Fibroblast of peridontal ligament (primary cell): ENCODE data around the gene SPAG6.

Experiments
- DNase-seq: peaks from one replicate; pipeline ENCODE4 v3.0.0-alpha.2; 2010; ENCODE audit errors: extremely low read depth

The SPAG6 gene

DNA sequence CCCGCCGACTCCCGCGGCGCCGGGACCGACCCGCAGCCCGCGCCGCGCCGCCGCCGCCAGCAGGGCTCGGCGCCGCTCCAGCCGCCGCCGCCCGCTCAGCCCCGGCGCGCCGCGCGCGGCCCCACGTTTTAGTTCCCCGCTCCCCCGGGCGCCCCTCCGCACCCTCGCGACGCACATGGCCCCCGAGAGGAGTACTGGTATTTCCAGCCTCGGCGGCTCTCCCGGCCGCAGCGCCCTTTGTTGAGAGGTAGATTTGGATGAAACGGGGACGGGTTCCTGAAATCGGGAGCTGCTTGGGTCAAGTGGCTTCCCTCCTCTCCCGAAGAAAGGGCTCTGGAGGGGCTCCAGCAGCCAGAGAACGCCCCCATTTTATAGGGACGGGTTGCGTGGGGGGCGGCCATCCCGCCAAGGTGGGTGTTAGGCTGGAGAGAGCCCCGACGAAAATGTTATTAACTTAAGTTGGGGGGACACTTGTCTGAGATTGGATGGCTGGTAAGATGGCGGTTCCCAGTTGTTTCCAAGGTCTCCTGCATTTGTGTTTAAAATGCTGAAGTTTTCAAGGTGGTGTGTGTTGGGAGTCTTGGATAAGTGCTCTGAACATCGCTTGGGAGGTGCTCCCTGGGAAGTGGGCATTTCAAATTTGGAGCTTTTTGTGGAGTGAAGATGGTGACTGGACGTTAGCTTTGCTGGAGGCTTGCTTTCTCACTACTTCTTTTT lies 23.2 kb upstream of the SPAG6 start:
- DNase-seq, result peak; percentile 27

DNA sequence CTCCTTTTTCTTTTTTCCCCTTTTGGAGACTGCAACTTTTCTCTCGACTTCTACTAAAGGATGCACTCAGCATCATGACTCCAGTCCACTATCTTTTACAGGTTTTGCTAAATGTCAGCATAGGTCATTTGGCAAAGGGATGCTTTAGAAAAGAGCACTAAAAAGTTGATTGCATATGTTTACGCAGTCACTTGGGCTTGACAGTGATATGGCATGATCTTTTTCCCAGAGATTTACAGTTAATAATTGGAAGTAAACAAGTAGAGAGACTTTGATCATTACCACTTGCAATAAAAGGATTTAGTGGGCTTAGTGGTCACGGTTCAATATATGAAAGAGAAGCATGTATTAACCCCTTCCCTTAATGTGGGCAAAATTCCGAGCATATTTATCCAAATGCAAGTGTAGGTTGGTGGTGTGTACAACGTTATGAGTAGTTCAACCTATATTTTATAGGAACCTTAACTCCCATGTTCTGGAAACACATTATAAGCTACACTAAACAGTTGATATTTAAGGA lies 22.6 kb upstream of the SPAG6 start:
- DNase-seq, result no peak

- no peak for DNase-seq
Observed at GRCh38 chr10:22323538-22324305, 21.6 kb upstream of the SPAG6 start.

DNA sequence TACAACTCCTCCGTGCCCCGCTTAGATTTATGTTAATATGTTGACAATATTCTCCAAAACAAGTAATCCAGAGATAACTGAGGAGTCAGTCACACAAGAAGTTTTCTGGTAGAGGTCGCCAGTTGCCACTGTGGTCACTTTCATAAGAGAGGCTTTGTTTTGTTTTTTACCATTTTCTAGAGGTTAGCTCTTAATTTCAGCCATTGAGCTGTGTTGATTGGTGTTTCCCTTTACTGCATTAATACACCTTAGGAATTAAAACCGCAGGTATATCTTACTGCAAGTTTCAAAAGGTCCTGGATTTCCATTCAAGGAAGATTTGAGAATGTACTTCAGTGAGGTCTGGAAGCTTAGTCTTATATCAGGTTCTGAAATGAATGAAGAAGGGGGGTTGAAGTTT lies 20.9 kb upstream of the SPAG6 start:
- no peak for DNase-seq

DNA sequence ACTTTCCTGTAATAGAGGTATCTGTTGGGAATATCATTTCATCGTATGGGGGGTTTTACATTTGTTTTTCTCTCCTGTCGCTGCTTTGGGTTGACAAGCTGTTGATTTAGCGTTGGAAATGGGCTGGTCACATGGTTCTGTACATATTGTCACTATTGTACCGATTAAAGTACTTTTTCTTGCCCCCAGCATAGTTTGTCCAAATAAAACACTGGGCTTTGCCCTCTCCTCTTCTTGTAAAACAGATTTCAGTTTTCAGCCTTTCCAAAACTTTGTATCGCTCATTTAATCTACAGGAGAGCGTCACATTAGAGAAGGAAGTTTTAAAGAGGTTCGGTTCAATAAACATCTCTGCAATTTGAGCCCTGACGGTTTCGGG lies 20.4 kb upstream of the SPAG6 start:
- DNase-seq, result no peak

DNA sequence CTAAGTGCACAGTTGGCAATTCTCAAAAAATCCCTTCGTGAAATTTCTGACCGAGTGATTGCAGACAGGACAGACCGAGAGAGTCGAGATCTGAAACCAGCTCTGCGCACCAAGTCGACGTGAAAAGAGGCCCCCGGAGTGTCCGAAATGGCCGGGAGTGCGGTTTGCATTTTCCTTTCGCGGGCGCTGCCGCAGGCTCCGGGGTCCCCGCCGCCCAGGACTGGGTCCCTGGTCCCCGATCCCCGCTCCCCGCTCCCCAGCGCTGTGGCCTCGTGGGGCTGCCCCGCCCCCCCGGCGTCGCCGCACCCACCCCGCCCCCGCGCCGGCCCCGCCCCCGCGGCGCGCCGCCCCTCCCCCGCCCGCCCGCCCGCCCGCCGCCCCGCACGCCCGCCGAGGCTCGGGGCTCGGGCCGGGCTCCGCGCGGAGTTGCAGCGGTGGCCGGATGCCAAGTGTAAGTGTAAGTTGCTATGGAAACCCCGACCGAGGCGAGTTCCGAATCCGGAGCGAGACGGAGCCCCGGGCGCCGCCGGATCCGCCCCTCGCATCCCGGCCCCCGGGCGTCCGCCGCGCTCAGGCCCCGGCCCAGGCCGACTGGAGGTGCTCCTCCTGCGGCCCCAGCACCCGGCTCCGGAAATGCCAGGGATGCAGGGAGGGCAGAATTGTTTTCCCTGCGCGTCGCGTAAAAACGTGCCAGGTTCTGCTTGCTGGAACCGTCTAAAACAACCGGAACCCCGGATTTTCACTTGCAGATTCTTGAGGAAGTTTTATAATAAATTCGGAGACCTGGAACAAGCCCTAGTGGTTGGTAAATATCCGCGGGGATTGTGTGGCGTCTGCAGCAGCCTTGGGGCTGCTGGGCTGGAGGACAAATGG lies 19.8 kb upstream of the SPAG6 start:
- DNase-seq, result peak; percentile 57

- DNase-seq, result peak; percentile 46
Observed at GRCh38 chr10:22326145-22326702, 19.1 kb upstream of the SPAG6 start.

DNA sequence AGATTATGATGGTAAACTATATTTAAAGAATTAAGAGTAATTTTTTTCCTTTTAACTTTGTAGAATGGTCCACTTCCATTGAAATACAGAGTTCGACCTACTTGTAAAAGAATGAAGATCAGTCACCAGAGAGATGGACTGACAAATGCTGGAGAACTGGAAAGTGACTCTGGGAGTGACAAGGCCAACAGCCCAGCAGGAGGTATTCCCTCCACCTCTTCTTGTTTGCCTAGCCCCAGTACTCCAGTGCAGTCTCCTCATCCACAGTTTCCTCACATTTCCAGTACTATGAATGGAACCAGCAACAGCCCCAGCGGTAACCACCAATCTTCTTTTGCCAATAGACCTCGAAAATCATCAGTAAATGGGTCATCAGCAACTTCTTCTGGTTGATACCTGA lies 16.1 kb upstream of the SPAG6 start:
- no peak for DNase-seq

DNA sequence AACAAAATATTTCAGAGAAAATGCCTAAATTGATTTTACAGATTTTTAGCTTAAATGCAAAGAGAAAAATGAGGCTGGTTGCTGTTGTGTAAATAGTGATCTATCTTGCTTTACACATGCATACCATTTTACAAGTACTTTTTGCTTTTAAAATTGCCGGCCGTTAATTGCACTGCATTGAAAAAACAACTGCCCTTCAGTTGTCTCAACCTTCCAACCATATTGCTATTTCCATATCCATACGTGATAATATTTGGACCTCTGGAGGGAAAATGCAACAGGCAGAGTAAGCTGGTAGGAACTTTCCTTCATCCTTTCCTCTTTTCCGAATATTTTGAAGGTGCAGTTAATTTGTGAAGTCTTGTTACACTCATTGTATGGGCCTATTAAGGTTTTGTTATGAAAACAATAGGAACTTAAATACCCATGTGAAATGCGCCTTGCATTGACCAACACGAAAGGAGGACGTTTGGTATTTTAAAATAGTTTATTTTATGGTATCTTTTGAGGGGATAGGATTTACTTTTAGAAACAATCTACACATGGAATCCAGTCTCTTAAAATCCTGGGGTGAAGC lies 13.1 kb upstream of the SPAG6 start:
- no peak for DNase-seq

GRCh38 chr10:22333167-22333974 lies 11.9 kb upstream of the SPAG6 start:
- no peak for DNase-seq

- no peak for DNase-seq
Observed at GRCh38 chr10:22333975-22334282, 11.4 kb upstream of the SPAG6 start.

DNA sequence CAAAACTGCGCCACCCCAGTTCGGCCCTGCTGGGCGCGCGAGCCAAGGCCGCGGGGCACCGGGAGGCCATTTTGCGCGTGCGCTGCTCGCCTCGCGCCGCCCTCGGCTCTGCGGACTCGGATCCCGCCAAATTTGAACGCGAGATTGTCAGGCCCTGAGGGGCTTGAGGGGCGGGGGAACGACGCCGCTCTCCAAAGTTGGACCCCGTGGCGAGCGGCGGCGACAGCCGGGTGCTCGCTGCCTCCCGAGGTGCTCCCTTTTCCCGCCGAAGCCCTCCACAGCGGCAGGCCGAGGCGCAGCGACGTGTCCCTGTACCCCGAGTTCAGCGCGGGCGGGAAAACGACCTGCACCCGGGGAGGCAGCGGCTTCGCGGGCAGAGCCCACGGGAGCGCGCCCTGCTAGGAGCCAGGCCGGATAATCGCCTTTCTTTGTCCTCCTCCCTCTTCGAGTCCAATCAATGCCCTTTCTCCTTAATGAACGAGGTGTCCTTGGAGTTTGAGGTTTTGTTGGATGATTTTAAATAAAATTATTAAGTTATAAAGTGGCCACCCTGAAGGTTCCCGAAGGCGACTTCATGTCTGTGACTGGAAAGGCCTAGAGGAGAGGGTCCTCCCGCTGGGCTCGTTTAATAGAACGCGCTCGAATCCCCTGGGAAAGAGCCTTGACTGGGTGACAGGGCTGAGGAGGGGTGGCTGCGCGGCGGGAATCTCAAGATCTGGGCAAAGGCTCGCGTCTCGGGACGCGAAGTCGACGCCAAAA lies 10.7 kb upstream of the SPAG6 start:
- DNase-seq, result no peak

DNA sequence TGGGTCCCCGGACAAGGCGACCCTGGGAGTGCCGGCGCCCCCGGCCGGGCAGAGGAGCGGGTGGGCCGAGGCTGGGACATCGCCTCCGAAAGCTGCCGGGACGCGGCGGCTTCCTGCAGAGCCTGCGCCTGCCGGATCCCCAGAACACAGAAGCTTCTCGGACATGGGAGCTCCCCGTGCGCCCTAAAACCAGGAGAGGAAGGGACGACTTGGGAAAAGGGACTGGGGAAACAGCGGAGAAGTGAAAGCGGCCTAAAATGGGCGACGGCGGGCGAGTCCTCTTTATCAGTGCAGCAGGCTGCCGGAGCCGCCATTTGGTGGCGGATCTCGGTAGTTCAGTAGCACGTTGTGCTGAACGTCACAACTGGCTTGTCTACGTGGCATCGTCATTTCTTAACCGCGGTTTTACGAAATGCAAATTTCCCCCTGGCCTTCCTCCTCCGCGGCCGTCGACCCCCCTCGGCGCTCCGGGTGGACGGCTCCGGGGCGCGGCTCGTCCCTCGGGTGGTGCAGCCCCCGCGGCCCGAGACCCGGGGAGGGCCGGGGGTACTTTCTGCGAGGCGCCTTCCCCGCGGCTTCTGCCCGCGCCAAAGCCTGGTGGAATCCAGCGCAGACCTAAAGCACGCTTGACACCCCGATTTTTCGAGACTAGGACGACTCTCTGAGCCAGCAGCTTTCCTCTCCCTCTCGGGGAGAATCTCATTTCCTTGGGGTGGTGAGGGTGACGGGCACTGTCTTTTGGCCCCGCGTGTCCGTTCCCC lies 9.9 kb upstream of the SPAG6 start:
- DNase-seq, result peak; percentile 69

DNA sequence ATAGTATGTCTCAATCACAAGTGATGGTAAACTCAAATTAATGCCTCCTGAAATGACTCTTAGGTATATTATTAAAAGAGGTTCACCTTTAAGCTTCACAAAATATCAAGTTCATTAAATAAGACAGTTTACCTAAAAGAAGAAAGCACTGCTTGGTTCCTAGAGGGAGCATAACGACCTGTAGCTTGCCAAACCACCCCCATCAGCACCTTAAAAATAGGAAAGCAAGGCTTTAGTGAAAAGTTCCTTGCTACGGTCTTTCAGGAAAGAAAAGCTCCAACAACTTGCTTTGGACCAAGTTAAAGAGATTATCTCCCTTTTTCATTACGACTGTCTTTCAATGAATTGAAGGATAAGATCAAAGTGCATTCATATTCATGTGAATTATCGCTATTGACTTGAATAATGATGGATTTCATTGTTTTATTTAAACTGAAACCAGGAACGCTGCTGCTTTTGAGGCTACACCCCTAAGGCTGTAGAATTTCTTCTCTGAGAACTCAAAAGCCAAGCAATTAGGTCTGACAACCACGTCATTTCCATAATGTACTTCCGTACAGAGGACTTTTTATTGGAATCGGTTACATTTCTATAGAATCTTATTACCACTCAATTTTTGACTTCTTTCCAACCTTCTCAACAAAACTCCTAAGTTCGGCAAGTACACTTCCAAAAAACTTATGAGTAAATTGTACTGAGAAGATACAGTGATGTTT lies 7.0 kb upstream of the SPAG6 start:
- no peak for DNase-seq

DNA sequence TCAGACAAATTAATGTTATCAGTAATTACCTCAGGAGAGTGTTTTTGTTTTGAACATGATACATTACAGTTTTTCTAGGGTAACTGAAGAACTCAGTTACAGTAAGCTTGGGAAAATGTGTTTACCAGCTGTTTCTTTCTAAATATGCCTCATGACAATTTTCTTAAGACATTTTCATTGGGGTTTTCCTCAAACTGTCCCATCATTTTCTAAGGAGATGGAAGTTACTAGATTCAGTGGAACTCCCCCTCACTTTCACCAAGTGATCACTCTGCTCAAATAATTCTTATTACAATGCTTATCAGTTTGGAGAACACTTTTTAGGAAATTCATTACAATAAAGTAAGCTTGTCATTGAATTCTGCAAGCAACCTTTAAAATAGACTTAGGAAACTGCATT lies 6.4 kb upstream of the SPAG6 start:
- DNase-seq, result no peak

- DNase-seq, result no peak
Observed at GRCh38 chr10:22339761-22340328, 5.5 kb upstream of the SPAG6 start.

DNA sequence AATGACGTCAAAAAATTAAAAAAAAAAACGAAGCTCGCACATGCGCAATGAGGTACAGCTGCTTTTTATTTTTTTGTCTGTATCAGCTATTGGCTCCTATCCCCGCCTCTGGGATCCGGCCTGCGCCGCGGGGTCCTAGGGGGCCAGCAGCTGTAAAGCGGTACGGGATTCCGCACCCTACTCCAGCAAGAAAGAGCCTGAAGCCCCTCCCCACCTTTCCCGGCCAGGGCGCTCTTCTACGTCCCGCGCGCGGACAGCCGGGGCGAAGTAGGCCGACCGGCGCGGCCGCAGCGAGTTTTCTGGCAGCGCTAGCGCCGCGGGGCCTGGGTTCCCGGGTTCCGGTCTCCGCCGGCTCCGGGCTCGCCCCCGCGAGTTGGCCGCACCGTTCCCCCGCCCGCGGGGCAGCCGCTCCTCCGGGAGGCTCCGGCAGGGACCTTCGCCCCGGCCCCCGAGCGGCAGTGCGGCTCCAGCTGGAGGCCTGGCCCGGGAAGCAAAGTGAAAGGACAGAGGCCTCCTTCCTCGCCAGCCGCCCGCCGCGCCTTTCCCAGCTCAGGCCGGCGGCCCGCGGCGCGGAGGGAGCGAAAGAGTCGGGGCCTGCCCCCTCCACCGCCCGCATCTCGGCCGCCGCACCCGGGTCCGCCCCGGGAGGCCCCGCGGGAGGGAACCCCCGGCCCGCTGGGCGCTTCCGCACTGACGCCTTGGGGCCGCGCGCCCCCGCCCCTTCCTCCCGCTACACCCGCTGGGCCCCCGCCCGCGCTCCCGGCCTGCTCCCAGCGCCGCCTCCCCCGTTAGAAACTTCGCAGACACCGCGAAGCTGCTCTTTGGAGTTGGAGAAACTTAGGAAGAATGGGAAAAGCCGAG lies 4.7 kb upstream of the SPAG6 start:
- peak; percentile 94 for DNase-seq
